CD4-positive, alpha-beta T cell (primary cell): ENCODE measurements around the gene CXCL13. TPM values are rescaled to one million over a fixed set of nuclear protein-coding genes. Genes with fewer than 3 reads are reported as not detected.

Experiments
- ATAC-seq: fragments of 200-7000 bp; cut with Tn5 transposase; one replicate; pipeline ENCODE4 v1.10.0; 2022; ENCODE audit warnings: mild to moderate bottlenecking; ENCODE audit not compliant: poor library complexity
- CTCF ChIA-PET: fragments of 350-600 bp; sonication (Branson Sonifier 250); formaldehyde crosslinking; loops from one replicate; lab custom pipeline; 2021; ENCODE audit warnings: antibody characterized with exemption, inconsistent platforms; lab: Charles Lee
- POLR2A ChIA-PET: fragments of 350-600 bp; sonication (Branson Sonifier 250); formaldehyde crosslinking; loops from one replicate; lab custom pipeline; 2021; ENCODE audit warnings: antibody characterized with exemption, inconsistent platforms; lab: Charles Lee
- DNase-seq, 14 experiments: peaks; one replicate each; pipeline ENCODE4 v3.0.0-alpha.2; 2013 to 2020; ENCODE audit warnings: mixed read lengths in 2 of 14
- H3K27ac ChIP-seq, 2 donors: one replicate each; pipeline versions ENCODE4 v1.5.1 to v1.7.0; 2013; ENCODE audit warnings: low read length in 2 of 2, low read depth in 1 of 2, mild to moderate bottlenecking in 1 of 2
- H3K27me3 ChIP-seq, 2 experiments: 1 replicate in 1 of 2; 2 replicates in 1 of 2; pipeline versions ENCODE4 v1.6.1 to v1.7.0; 2013; ENCODE audit warnings: low read length in 2 of 2, control low read depth in 1 of 2, mild to moderate bottlenecking in 1 of 2, moderate library complexity in 1 of 2; ENCODE audit not compliant: insufficient read depth in 2 of 2, control insufficient read depth in 1 of 2
- H3K36me3 ChIP-seq: one replicate; pipeline ENCODE4 v1.6.1; 2013; ENCODE audit warnings: low read length, control low read depth; ENCODE audit not compliant: insufficient read depth
- H3K4me1 ChIP-seq: one replicate; pipeline ENCODE4 v1.6.1; 2013; ENCODE audit warnings: low read length, control low read depth; ENCODE audit not compliant: insufficient read depth
- H3K4me3 ChIP-seq: one replicate; pipeline ENCODE4 v1.5.1; 2013; ENCODE audit warnings: mild to moderate bottlenecking, low read length, moderate library complexity
- H3K9me3 ChIP-seq, 2 experiments: 1 replicate in 1 of 2; 2 replicates in 1 of 2; pipeline versions ENCODE4 v1.6.1 to v1.7.0; 2013; ENCODE audit warnings: low read length in 2 of 2, mild to moderate bottlenecking in 2 of 2, control low read depth in 1 of 2, moderate library complexity in 1 of 2; ENCODE audit not compliant: control insufficient read depth in 1 of 2, insufficient read depth in 1 of 2
- H3K27ac Mint-ChIP-seq: one replicate; pipeline ENCODE4 v1.8.0; 2020; ENCODE audit warnings: mixed read lengths
- H3K27me3 Mint-ChIP-seq: one replicate; pipeline ENCODE4 v1.8.0; 2021; ENCODE audit warnings: mixed read lengths
- H3K36me3 Mint-ChIP-seq: one replicate; pipeline ENCODE4 v1.8.0; 2021; ENCODE audit warnings: low read depth, mixed read lengths
- H3K4me1 Mint-ChIP-seq: one replicate; pipeline ENCODE4 v1.8.0; 2021; ENCODE audit warnings: low read depth, mixed read lengths
- H3K4me3 Mint-ChIP-seq: one replicate; pipeline ENCODE4 v1.8.0; 2020; ENCODE audit warnings: mild to moderate bottlenecking, mixed read lengths
- H3K9me3 Mint-ChIP-seq: one replicate; pipeline ENCODE4 v1.8.0; 2020; ENCODE audit warnings: mixed read lengths
- intact Hi-C, 2 experiments: fragments of 100-400 bp; cut with DNase I in 1 of 2; cut with micrococcal nuclease in 1 of 2; formaldehyde crosslinking; loops; one replicate each; pipeline versions ENCODE4 v1.15.1 to v1.9.0; 2023 to 2025; cut with DNase I, micrococcal nuclease
- total RNA-seq, 174 experiments: library from RNA in 2 of 174; stranded (reverse) in 2 of 174; gene quantifications; one replicate each; pipeline ENCODE4 v1.2.3 and lab custom pipeline; 2021 to 2026
- TF ChIP-seq, protein P1 (sequence below): fragments of 200-600 bp; IDR thresholded peaks from one replicate; pipeline ENCODE4 v1.8.0; 2022; ENCODE audit warnings: antibody characterized with exemption, mild to moderate bottlenecking

The CXCL13 gene
- total RNA-seq, 2 experiments from 2014 or later, result not detected

DNA sequence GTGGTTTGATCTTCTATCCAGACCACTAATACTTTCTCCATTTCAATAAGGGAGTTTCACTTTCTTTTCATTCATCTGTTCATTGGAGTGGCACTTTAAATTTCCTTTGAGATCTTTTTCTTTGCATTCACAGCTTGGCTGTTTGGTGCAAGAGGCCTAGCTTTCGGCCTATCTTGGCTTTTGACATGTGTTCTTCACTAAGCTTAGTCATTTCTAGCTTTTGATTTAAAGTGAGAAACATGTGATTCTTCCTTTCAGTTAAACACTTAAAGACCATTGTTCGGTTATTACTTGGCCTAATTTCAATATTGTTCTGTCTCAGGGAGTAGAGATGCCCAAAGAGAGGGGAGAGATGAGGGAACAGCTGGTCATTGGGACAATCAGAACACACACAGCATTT is 24.3 kb downstream of the CXCL13 start:
- Histone ChIP-seq H3K4me3 (no peak overlapping the region), H3K27me3 (no peaks in the 10 kb centered on the region), H3K36me3 (no peaks in the 10 kb centered on the region), H3K4me1 (no peaks in the 10 kb centered on the region), H3K27ac (no peak overlapping the region), H3K9me3 (no peaks in the 10 kb centered on the region)
- Mint-ChIP-seq H3K27ac (no peak overlapping the region), H3K36me3 (no peaks in the 10 kb centered on the region), H3K4me1 (peaks cover 8% of the 10 kb centered on the region), H3K9me3 (no peaks in the 10 kb centered on the region), H3K27me3 (no peaks in the 10 kb centered on the region), H3K4me3 (no peak overlapping the region)
- intact Hi-C loops, result no loop called here
- CTCF ChIA-PET, result interaction anchor here (0.5 kb wide), 1 partner anchor 1182 kb away, joined by 3 read pairs; no protein-coding TSS in a partner anchor
- ATAC-seq (no peak), DNase-seq (no peak)
- POLR2A ChIA-PET, result no interaction called here
- TF ChIP-seq, protein P1, sequence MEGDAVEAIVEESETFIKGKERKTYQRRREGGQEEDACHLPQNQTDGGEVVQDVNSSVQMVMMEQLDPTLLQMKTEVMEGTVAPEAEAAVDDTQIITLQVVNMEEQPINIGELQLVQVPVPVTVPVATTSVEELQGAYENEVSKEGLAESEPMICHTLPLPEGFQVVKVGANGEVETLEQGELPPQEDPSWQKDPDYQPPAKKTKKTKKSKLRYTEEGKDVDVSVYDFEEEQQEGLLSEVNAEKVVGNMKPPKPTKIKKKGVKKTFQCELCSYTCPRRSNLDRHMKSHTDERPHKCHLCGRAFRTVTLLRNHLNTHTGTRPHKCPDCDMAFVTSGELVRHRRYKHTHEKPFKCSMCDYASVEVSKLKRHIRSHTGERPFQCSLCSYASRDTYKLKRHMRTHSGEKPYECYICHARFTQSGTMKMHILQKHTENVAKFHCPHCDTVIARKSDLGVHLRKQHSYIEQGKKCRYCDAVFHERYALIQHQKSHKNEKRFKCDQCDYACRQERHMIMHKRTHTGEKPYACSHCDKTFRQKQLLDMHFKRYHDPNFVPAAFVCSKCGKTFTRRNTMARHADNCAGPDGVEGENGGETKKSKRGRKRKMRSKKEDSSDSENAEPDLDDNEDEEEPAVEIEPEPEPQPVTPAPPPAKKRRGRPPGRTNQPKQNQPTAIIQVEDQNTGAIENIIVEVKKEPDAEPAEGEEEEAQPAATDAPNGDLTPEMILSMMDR, result no peak

DNA sequence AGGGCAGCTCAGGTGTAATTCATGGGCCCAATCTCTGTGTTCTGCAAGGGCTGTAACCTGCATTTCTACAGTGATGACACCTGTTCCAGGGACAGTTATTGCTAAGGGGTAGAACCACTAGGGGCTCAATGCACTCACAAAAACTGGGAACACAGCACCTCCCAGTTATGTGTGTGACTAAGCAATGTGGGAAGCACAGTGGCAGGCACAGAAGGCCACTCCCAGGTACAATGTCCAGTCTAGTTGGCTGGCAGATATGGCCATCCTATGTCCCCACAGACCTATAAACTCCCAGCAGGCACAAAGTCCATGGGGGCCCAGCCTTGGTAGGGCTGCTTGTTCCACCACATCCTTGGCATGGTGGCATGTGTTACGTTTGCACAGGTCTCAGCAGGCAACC is 25.7 kb downstream of the CXCL13 start:
- intact Hi-C loops, result no loop called here
- Mint-ChIP-seq H3K4me3 (no peak overlapping the region), H3K4me1 (peaks cover 8% of the 10 kb centered on the region), H3K27me3 (no peaks in the 10 kb centered on the region), H3K9me3 (no peaks in the 10 kb centered on the region), H3K27ac (no peak overlapping the region), H3K36me3 (no peaks in the 10 kb centered on the region)
- no peaks in the 10 kb centered on the region for H3K36me3 ChIP-seq
- H3K27ac ChIP-seq, result no peak overlapping the region
- ChIA-PET CTCF (no interaction called here), POLR2A (no interaction called here)
- no peak overlapping the region for H3K4me3 ChIP-seq
- TF ChIP-seq, protein P1, result no peak
- H3K4me1 ChIP-seq, result no peaks in the 10 kb centered on the region
- H3K9me3 ChIP-seq, result peaks cover 0 to 6% of the 10 kb centered on the region in 2 experiments
- ATAC-seq (no peak), DNase-seq (no peak)
- H3K27me3 ChIP-seq, result no peaks in the 10 kb centered on the region

DNA sequence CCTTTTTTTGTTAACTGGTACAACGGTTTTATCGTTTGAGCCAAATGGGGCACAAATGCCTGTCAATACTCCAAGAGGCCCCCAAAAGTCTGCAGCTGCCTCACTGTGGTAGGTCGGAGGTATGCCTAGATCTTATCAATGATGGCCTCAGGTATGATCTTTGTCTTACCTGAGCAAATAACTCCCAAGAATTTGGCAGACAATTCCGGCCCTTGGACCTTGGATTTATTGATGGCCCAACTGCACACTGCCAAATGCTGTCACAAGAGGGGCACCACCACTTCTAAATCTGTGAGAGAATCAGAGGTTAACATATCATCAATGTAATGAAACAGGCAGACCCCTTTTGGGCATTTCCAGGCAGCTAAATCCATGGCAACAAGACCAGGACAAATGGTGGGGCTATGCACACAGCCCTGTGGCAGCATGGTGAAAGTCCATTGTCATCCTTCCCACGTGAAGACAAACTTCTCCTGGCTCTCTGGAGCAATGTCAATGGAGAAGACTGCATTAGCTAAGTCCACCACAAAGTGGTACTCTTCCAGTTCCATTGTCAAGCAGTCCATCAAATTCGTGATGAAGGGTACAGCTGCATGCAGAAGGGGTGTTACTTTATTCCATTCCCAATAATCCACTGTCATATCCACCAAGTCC is 28.6 kb downstream of the CXCL13 start:
- intact Hi-C loops, result no loop called here
- Mint-ChIP-seq H3K4me1 (peaks cover 8% of the 10 kb centered on the region), H3K4me3 (no peak overlapping the region), H3K36me3 (no peaks in the 10 kb centered on the region), H3K9me3 (peaks cover 4% of the 10 kb centered on the region), H3K27me3 (no peaks in the 10 kb centered on the region), H3K27ac (no peak overlapping the region)
- ChIA-PET POLR2A (no interaction called here), CTCF (no interaction called here)
- no peaks in the 10 kb centered on the region for H3K36me3 ChIP-seq
- no peak overlapping the region for H3K4me3 ChIP-seq
- TF ChIP-seq, protein P1, result no peak
- H3K9me3 ChIP-seq, result peaks cover 0 to 13% of the 10 kb centered on the region in 2 experiments
- no peaks in the 10 kb centered on the region for H3K27me3 ChIP-seq
- no peak for DNase-seq
- H3K4me1 ChIP-seq, result no peaks in the 10 kb centered on the region
- no peak for ATAC-seq
- no peak overlapping the region for H3K27ac ChIP-seq
